ENCODE results near the gene CLEC19A.

DNA sequence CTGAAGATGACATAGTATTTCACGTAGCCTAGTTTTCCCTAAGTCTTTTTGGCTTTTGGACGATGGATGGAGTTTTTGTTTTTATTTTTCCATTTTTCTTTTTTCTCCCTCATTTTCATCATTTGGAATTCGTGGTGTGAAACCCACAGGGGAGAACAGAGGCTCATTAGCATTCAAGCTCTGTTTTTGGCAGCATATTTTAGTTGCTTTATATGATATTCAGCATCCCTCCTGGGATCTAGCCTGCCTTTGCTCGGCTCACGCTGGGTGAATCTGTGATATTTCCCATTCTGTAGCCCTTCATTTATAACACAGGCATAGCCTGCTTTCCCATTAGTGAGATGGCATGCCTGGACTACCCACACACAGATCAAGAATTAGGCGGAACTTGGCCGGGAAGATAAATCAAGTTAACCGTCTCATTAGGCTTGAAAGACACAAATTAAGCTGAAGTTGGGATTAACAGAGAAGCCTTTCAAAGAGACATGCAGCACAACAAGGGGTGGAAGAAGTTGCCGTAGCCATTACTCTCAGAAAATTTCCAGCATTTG is 20.1 kb upstream of the CLEC19A start:
- no peak for TF ChIP-seq ARNT (IDR thresholded peaks at IDR 0.05)
- no peak for TF ChIP-seq ELF4 (IDR thresholded peaks at IDR 0.05)
- TF ChIP-seq SP1 (IDR thresholded peaks at IDR 0.05): no peak
- no peak for TF ChIP-seq FOXM1 (IDR thresholded peaks at IDR 0.05; ENCODE audit: borderline replicate concordance)
- TF ChIP-seq SUZ12 (IDR thresholded peaks at IDR 0.05): no peak
- no peak for TF ChIP-seq CTBP1 (IDR thresholded peaks at IDR 0.05; ENCODE audit: borderline replicate concordance)
- no peak for TF ChIP-seq ZNF384 (IDR thresholded peaks at IDR 0.05)
- no peak for TF ChIP-seq FOXK2 (IDR thresholded peaks at IDR 0.05)

All from HEK293T (cell line).